Subcutaneous adipose tissue (tissue), 4 donors: ENCODE results near the gene NTM. TPM values are rescaled to one million over a fixed set of nuclear protein-coding genes. Genes with fewer than 3 reads are reported as not detected.

Source experiments
- total RNA-seq, 4 donors: library from RNA; depleted of rRNA; stranded (reverse); fragments of >200 nt; gene quantifications; one replicate each; pipeline ENCODE4 v1.1.0, GENCODE V29; 2016
- TF ChIP-seq, protein P1 (sequence below): fragments of 450-650 bp; IDR thresholded peaks from one replicate; pipeline ENCODE4 v1.5.1; 2016; ENCODE audit warnings: low read depth, mild to moderate bottlenecking, control low read depth, antibody characterized with exemption, moderate library complexity

The NTM gene
- total RNA-seq, 4 donors from 2014 or later, result 1.5 to 5.7 (median 1.7) TPM

DNA sequence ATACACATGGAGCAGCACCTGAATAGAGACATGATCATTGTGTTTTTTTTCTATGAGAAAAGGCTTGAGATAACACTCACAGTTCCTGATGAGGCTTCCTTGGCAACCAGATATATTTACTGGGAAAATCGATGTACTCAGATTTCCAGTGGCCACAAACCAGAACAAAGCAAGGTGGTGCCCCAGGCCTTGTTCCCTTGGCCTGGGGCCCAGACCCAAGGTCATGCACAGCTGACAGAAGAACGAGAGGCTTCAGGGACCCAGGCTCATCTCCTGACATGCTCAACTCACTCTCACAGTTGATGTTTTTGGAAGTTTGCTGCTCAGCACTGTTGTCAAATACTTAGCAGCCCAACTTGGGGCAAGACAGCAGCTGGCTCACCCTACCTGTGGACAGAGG is 281.8 kb downstream of the NTM start:
- TF ChIP-seq, protein P1, sequence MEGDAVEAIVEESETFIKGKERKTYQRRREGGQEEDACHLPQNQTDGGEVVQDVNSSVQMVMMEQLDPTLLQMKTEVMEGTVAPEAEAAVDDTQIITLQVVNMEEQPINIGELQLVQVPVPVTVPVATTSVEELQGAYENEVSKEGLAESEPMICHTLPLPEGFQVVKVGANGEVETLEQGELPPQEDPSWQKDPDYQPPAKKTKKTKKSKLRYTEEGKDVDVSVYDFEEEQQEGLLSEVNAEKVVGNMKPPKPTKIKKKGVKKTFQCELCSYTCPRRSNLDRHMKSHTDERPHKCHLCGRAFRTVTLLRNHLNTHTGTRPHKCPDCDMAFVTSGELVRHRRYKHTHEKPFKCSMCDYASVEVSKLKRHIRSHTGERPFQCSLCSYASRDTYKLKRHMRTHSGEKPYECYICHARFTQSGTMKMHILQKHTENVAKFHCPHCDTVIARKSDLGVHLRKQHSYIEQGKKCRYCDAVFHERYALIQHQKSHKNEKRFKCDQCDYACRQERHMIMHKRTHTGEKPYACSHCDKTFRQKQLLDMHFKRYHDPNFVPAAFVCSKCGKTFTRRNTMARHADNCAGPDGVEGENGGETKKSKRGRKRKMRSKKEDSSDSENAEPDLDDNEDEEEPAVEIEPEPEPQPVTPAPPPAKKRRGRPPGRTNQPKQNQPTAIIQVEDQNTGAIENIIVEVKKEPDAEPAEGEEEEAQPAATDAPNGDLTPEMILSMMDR, result no peak

DNA sequence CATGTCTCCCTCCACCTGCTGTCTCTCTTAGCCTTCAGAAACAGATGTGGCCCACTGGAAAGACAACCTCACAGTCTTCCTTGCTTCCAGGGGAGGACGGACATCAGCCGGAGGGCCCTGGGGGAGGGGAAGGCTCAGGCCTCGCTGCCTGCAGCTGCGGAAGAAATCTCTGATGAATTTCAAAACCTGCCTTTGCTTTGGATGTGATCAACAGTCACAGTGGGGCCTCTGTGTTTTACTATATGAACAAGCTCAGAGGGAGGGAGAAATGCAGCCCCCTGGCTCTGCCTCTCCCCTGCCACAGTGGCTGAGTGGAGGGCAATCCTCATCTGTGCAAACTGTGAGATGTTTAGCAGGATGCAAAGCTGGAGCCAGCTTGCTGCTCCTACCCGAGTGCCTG is 282.8 kb downstream of the NTM start:
- TF ChIP-seq, protein P1, result no peak

GRCh38 chr11:131654849-131655248 is 284.4 kb downstream of the NTM start:
- TF ChIP-seq, protein P1, result no peak

DNA sequence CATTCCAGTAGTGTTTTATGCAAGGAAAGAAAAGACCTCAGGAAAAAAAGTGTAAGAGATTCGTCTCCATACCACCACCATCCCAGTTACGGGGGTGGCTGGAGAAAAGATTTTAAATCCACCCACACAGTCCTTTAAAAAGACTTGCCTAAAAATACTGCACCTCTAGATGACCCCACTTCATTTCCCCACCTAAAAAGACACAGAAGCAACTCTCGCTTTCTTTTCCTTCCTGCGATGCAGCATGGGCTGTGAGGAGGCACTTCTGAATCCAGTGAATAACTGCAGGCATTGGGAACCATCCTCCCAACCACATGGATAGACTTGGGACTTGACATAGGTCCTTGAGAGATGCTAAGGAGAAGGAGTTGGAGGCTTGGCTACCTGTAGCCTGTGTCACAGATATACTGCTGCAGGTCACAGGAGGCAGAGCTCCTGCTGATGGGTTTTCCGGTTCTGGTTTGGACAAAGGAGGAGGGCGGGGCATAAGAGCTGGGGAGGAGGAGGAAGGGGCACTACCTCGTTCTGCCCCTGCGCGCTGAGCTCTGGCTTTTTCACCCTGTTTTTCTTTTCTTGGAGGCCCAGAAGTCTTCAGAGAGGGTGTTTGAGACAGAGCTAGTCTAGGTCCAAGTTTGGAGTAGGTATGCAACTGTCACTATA is 285.9 kb downstream of the NTM start:
- TF ChIP-seq, protein P1, result no peak

DNA sequence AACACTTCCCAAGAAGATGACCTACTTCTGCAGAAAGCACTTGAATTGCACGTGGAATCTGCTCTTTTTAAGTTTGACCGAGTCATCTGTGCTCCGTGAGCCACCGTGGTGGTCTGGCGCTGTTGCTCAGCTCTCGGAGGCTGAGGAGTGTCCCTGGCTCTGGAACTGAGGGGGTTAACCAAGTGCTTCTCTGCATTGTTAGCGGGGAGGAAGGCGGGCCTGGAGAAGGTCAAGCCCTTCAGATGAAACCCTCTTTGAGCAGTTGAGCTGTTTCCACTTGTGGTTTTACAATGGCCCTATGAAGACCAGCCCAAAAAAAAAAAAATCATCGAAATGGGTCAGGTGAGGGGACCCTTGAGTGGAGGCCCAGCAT is 286.4 kb downstream of the NTM start:
- TF ChIP-seq, protein P1, result no peak

DNA sequence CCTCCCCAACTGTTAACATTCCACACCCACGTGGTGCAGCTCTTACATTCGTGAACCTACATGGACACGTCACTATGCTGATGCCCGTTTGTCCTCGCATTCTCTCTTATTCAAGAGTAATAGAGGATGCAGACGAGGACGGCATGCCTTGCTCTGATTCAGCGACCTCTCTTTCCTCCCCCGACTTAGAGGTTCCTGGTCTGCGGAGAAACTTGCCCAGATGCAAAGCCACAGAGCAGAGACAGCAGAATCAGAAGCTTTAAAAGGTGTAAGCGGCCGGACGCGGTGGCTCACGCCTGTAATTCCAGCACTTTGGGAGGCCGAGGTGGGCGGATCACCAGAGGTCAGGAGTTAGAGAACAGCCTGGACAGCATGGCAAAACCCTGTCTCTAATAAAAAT is 288.0 kb downstream of the NTM start:
- TF ChIP-seq, protein P1, result no peak

DNA sequence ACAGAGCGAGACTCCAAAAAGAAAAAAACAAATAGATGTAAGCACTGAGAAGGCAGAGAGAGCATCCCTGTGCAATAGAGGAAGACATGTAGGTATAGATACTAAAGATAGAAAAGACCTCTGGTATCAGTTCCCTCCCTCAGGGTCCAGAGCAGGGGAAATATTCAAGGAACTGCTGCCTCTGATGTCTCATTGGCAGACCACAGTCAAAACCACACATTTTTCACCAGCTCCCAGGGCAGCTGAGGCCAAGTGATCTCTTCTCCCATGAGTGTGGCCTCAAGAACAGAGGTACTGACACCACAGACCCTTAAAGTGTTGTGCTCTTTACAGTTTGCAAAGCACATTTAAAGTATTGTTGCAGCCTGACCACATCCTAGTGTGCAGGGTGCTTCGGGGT is 288.5 kb downstream of the NTM start:
- TF ChIP-seq, protein P1, result no peak
